K562 (cell line): ENCODE data around the gene UROD.

Experiments
- EZH2 ChIP-seq: IDR thresholded peaks from 2 replicates; pipeline ENCODE4 v1.6.1; 2012; ENCODE audit warnings: low read depth, mild to moderate bottlenecking, inconsistent platforms, low read length, borderline replicate concordance
- HDAC8 ChIP-seq: fragments of 450-650 bp; IDR thresholded peaks from 2 replicates; pipeline ENCODE4 v1.6.1; 2016; ENCODE audit warnings: mild to moderate bottlenecking, missing genetic modification characterization, moderate library complexity, missing compliant biosample characterization
- KLF6 ChIP-seq: fragments of 250-450 bp; sonication (Bioruptor Pico); IDR thresholded peaks from 2 replicates; pipeline ENCODE4 v1.4.0; 2020; ENCODE audit warnings: mild to moderate bottlenecking, moderate library complexity, borderline replicate concordance
- MAFK ChIP-seq: IDR thresholded peaks from 2 replicates; pipeline ENCODE4 v1.6.1; 2011; ENCODE audit warnings: low read length, improper control_type of control experiment
- MTA1 ChIP-seq: fragments of 450-650 bp; IDR thresholded peaks from 2 replicates; pipeline ENCODE4 v1.6.1; 2017; ENCODE audit warnings: borderline replicate concordance

- no peak for TF ChIP-seq MAFK
- no peak for TF ChIP-seq KLF6 (CRISPR knock-in tag)
- TF ChIP-seq EZH2: no peak
- TF ChIP-seq MTA1: no peak
- no peak for TF ChIP-seq HDAC8 (tag)
These were observed 3.6 kb downstream of the UROD start for GRCh38 chr1:45015683-45016082.
